Gastrocnemius medialis (tissue), 4 donors: ENCODE results near the gene BBS9.

Experiments
- CTCF ChIP-seq, 5 experiments: fragments of 450-650 bp in 3 of 5; fragments of 200-600 bp in 2 of 5; sonication (generic) in 2 of 5; IDR thresholded peaks in 4 of 5; conservative IDR thresholded peaks in 1 of 5; 1 replicate in 4 of 5; 2 replicates in 1 of 5; pipeline ENCODE4 v1.5.1; 2016 to 2019; ENCODE audit warnings: antibody characterized with exemption in 5 of 5, mild to moderate bottlenecking in 3 of 5, moderate library complexity in 3 of 5
- POLR2A ChIP-seq, 2 donors: fragments of 450-650 bp; IDR thresholded peaks; one replicate each; pipeline ENCODE4 v1.6.1; 2017; ENCODE audit warnings: antibody characterized with exemption in 2 of 2, mild to moderate bottlenecking in 2 of 2, moderate library complexity in 2 of 2

DNA sequence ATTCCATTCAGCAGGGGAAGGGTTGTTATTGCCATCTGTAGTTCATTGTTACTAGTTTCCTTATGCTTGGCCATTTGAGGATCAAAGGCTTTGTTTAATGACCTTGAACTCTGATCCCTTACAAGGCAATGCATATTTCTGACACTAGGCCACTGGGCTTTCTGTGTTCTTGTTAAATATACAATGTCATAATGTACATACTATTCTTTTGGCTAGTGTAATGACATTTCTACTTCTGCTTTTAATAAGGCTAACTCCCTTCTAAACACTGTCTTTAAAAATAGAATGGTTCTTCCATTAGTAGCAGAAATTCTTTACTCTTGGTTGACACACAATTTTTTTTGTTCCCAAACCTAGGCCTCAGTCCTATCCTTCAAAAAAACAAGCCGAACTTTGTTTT lies 86.6 kb downstream of the BBS9 start:
- TF ChIP-seq CTCF (IDR thresholded peaks at IDR 0.05 in 4 of 5, conservative IDR thresholded peaks at IDR 0.05 in 1 of 5) = no peak
- no peak for TF ChIP-seq POLR2A (IDR thresholded peaks at IDR 0.05)
